ENCODE results near the gene ELF4.

DNA sequence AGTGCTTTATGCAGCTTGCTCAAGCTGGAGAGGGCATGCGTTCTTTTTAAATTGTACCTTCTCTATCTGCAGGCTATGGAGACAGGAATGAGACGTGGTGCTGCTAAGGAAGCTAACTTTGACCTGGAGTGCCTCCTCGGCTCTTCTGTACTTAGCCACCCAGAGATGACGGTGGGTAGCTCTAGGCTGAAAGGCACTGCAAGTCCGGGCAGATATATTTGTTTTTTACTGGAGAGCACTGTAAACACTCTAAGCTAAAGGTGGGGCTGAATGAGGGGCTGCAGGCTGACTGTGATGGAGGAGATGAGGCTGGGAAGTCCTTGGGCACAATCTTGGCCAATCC is 12.1 kb downstream of the ELF4 start:
- TF ChIP-seq ZFX (IDR thresholded peaks at IDR 0.05): no peak
- TF ChIP-seq, protein P1, sequence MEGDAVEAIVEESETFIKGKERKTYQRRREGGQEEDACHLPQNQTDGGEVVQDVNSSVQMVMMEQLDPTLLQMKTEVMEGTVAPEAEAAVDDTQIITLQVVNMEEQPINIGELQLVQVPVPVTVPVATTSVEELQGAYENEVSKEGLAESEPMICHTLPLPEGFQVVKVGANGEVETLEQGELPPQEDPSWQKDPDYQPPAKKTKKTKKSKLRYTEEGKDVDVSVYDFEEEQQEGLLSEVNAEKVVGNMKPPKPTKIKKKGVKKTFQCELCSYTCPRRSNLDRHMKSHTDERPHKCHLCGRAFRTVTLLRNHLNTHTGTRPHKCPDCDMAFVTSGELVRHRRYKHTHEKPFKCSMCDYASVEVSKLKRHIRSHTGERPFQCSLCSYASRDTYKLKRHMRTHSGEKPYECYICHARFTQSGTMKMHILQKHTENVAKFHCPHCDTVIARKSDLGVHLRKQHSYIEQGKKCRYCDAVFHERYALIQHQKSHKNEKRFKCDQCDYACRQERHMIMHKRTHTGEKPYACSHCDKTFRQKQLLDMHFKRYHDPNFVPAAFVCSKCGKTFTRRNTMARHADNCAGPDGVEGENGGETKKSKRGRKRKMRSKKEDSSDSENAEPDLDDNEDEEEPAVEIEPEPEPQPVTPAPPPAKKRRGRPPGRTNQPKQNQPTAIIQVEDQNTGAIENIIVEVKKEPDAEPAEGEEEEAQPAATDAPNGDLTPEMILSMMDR (conservative IDR thresholded peaks at IDR 0.05): no peak
